Frontal cortex (tissue), 4 donors: ENCODE data around the gene NKX6-2. TPM values are rescaled to one million over a fixed set of nuclear protein-coding genes. Genes with fewer than 3 reads are reported as not detected.
A peak's percentile ranks its signal among the peaks of the same experiment; 100 is the strongest.
"Not testable (repeated sequence)": the region's sequence is repeated elsewhere in the genome, so short reads cannot be mapped to it uniquely, and the experiment has no call there.

Experiments used
- DNase-seq, 2 donors: peaks; one replicate each; pipeline ENCODE4 v3.0.0; 2012; ENCODE audit warnings: low spot score in 2 of 2
- FAIRE-seq: peaks from 2 replicates; lab custom pipeline; 2012; peaks lifted over from hg19 to GRCh38; lab: Jason Lieb, UNC
- total RNA-seq: library from RNA; depleted of rRNA; stranded (reverse); fragments of >200 nt; gene quantifications from one replicate; pipeline ENCODE4 v1.2.3, GENCODE V29; 2014
- donor health status: control.
- donor health status: control.
- donor health status: control.

The NKX6-2 gene
- total RNA-seq, 1 donor from 2014 or later = 0.41 TPM

DNA sequence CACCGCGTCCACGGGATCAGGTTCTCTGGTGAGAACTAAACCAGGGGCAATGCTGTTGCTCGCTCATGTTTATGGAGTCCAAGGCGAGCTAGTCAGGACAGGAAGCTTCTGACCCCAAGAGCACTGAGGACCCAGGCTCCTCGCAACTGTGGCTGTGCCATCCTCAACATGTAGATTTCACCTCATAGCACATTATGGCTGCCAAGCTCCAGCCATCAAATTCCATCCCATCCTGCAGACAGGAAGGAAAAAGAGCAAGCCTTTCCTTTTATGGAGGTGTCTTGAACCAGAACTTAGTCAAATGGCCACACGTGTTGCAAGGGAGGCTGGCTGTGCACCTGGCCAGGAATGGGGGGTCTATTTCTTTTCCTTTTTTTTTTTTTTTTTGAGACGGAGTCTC lies 16.1 kb upstream of the NKX6-2 start:
- FAIRE-seq = no peak
- no peak for DNase-seq

DNA sequence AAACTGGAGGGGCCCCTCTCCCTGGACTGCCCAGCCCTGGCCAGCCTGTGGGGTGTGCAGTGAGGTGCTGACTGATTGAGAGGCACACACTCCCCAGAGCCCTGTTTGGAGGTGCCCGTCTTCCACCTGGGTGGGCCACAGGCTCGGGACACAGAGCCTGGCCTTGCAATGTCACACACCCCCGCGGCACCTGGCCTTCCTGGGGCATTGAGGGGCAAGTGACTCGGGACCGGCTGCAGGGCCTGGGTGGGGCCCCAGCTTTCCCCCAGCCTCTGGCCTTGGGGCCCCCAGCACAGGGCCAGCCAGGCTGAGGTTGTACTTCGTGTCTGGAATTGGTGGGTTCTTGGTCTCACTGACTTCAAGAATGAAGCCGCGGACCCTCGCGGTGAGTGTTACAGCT lies 13.9 kb upstream of the NKX6-2 start:
- FAIRE-seq = no peak

DNA sequence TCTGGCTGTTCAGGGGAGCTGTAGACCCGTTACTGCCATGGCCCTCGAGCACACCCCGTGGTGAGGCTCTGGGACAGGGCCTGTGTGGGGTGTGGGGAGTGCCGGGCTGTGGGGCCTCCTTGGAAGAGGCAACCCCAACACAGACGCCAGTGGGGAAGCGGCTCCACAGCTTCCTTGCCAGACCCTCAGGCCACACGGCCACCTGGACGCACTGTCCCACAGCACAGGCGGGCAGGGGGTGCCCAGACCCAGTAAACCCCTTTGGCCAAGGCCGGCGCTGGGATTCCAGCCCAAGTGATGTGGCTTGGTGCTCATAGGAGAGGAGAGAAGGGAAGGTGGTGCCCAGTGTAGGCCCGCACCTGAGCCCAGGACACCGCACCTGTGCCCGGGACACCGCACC lies 12.9 kb upstream of the NKX6-2 start:
- no peak for FAIRE-seq
- no peak for DNase-seq

More for the DNA sequence above, 13.9 kb upstream of the NKX6-2 start:
- no peak for DNase-seq

DNA sequence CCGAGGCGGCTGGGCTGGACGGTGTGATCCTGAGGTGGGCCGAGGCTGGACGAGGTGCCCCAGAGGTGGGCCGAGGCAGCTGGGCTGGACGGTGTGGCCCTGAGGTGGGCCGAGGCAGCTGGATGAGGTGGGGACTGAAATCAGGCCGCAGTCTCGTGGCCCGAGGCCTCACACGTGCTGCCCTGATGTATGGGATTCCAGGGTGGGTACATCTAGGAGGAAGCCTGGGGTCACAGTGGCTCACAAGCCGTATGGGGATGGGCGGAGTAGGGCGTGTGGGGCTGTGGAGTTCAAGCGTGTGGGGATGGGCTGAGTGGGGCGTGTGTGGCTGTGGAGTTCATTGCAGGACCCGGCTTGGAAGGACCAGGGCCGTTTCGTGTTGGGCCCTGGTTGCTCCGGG lies 12.5 kb upstream of the NKX6-2 start:
- no peak for DNase-seq
- FAIRE-seq = no peak

DNA sequence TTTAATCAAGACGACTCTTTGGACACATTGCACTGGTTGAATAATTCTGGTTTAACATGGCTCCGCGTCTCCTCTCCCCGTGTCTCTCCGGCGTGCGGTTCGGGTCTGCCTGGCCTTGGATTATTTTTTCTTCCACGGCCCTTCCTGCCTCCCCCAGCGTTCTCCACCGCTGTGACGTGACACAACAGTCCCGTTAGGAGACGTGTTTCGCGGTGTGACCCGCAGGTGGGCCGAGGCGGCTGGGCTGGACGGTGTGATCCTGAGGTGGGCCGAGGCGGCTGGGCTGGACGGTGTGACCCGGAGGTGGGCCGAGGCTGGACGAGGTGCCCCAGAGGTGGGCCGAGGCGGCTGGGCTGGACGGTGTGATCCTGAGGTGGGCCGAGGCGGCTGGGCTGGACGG lies 12.0 kb upstream of the NKX6-2 start:
- not testable (repeated sequence) for FAIRE-seq, DNase-seq

DNA sequence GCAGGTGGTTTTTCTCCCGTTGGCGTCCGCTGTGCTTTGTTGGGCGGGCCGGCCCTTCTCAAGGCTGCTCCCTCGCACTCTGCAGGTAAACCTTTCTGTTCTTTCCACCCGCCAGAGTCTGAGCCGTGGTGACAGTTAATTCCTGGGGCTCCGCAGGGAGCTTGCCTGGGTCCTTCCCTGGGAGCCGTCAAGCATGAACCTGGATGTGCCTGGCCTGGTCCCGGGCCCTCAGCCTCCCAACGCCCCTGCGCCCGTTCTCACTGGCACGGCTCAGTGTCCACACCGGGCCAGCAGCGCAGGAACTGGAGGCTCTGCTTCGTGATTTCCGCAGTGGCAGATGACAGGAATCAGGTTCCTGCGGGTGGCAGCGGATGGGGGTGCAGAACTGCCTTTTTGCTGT lies 10.9 kb upstream of the NKX6-2 start:
- FAIRE-seq = no peak
- DNase-seq = no peak

DNA sequence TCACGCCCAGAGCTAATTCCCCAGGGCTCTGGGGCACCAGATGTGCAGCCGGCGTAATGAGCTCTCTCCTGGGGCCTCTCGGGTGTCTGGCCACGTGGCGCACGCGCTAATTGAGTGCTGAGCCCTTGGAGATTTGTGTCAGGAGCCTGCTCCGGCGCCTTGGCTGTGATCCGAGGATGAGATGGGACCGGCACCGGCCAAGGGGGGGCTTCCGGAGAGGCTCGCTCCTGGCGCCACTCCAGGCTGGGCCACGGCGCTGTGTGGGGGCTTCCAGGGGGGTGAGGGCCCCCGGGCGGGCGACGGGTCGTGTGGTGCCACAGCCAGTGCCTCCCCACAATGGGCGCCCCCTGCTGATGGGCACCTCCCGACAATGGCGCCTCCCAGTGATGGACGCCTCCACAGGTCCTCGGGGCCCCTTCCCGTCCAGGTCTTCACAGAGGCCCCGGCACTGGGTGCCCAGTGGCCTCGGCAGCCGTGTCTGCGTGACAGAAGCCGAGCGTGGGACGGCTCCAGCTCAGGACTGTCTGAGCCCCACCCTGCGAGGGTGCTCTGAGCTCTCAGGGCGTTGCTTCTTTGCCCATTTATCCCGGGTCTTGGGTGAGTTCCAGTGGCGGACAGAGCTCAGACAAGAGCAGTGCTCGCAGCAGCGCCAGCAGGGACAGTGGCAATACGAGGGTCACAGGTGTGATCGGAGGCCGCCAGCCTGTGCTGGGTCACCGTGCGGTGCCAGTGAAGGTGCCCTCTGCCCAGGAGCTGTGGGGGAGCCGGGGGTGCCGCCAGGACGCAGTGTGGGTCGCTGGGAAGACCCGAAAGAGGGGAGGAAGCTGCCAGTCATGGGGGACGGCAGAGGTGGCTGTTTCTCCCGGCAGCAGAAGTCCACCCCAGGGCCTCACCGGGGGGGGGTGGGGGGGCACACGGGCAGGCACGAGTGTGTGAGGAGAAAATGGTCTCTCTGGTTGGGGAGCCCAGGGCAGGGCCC lies 8.2 kb upstream of the NKX6-2 start:
- FAIRE-seq (no peak), DNase-seq (no peak)

DNA sequence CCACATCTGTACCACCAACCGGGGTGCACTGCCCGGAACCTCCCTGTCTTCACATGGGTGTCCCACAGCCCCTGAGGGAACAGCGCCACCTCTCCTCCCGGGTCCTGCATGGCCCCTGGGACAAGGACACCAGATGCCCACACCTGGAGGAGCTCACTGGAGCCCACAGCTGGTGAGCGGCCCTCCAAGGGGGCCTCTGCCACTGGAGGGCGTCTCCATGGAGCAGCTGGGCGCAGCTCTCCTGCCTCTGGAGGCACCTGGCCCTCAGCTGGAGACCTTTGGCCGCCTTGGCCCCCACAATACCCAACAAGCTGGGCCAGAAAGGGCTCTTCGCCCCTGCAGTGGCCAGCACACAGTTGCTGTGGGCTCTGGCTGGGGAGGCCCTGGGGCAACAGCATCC lies 7.3 kb upstream of the NKX6-2 start:
- FAIRE-seq = no peak
- no peak for DNase-seq

DNA sequence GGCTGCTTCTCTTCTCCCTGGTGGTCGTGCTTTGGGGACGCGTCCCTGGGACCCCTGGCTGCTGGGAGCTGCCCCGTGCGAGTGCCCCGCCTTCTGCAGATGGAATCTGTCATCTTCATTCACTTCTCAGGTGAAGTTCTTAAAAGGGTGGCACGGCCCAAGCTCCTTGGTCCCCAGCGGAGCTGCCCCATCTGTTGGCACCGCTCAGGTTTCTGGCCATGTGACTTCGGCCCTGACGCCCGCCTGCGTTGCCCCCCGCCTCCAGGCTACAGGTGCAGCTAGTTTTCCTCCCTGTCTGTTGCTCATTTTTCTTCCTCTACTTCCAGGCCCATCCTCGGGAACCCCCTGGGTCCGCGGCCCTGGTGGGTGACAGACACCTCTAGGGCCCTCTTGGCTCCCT lies 6.8 kb upstream of the NKX6-2 start:
- no peak for DNase-seq
- FAIRE-seq = no peak

DNA sequence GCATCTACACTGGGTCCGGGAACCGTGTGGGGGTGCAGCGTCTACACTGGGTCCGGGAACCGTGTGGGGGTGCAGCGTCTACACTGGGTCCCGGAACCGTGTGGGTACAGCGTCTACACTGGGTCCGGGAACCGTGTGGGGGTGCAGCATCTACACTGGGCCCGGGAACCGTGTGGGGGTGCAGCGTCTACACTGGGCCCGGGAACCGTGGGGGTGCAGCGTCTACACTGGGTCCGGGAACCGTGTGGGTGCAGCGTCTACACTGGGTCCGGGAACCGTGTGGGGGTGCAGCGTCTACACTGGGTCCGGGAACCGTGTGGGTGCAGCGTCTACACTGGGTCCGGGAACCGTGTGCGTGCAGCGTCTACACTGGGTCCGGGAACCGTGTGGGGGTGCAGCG lies 6.2 kb upstream of the NKX6-2 start:
- DNase-seq, FAIRE-seq: not testable (repeated sequence)

DNA sequence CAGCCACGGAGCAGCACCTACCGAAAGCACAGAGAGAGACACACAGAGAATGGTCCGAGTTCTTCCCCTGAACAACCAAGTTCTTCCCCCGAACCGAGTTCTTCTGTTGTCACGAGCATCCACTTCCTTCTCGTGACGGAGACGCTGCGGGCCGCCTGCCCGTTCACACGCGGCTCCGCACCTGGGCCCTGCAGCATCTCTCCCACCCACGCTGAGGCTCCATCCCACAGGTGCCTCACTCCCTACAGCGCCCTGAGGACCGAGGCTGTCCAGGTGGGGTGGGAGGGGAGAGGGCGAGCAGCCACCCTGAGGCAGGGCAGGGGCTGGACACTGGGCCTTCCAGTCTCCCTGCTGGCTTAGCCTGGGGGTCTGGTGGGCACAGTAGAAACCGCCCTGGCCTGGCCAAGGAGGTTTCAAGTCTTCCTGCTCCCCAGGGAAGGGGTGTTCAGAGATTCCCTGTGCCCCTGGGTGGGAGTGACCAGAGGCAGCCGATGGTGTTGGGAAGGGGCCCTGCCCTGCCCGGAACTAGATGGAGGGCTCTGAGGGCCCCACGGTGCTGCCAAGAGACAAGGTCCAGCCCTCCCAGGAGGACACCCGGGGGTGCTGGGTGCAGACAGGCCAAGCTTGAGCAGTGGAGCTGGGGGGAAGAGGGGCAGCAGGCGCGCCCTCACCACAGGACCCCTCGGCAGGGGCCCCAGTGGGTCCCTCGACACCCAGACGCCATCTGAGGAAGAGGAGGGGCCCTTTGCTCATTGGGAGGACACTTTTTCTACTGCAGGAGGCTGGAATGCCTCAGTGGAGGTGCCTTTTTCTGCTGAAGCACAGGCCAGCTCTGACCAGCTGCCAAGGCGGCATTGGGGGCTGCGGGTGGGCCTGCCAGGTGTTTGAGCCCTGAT lies 5.2 kb upstream of the NKX6-2 start:
- DNase-seq = no peak

DNA sequence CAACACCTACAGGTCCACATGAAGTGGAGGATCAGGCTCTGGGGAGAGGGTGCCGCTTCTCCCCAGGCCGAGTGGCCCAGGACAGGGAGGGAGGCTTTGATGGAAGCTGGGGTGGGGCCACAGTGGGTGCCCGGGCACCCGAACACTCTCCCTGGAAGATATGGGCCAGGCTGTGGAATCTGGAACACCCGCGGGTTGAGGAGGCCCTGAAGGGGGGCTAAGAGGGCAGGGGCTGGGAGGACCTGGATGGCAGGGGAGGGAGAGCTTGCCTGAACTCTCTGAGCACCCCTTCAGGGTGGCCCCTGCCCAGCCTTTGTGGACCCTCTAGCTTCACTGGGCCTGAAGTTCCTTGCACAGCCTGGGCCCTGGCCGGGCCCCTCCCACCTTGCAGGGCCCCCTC lies 4.5 kb upstream of the NKX6-2 start:
- DNase-seq = no peak
- FAIRE-seq = no peak

More for the DNA sequence above, 5.2 kb upstream of the NKX6-2 start:
- FAIRE-seq = no peak

DNA sequence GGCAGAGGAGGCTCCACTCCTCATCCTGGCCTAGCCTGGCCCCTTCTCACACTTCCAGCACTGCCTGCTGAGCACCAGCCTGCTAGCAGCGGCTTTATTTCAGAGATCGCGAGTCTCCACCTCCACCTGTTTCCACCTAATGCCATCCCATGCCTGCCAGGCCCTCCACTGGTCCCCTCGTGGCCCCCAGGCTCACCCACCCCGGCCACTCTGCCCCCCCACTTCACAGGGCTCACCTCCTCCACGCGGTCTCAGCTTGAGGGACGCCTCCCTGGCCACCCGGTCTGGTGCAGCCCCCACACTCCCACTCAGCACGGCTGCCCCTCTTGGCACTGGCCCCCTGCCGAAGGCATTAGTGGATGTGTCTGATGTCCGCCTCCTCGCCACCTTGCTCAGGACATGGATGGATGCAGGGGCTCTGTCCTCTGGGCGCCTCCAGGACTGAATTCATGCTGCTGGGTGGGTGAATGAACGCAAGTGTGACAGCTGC lies 3.8 kb upstream of the NKX6-2 start:
- FAIRE-seq (no peak), DNase-seq (no peak)

DNA sequence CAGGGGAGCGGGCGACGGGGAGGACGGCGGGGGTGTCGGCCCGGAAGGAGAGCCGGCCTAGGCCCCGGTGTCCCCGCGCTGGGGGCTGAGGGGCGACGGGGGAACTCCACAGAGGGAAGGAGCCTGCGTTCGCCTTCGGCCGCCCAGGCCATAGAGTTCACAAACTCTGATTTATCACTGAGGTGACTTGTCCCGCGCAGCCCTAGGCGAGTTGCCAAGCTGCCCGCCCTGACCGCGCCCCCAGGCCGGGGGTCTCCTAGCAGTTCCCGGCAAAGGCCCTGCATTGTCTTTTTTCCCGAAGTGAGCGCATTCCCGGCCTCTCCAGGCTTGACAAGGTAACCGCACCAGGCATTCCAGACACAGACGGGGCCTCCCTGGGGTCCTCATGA lies 2.9 kb upstream of the NKX6-2 start:
- DNase-seq (no peak), FAIRE-seq (no peak)

DNA sequence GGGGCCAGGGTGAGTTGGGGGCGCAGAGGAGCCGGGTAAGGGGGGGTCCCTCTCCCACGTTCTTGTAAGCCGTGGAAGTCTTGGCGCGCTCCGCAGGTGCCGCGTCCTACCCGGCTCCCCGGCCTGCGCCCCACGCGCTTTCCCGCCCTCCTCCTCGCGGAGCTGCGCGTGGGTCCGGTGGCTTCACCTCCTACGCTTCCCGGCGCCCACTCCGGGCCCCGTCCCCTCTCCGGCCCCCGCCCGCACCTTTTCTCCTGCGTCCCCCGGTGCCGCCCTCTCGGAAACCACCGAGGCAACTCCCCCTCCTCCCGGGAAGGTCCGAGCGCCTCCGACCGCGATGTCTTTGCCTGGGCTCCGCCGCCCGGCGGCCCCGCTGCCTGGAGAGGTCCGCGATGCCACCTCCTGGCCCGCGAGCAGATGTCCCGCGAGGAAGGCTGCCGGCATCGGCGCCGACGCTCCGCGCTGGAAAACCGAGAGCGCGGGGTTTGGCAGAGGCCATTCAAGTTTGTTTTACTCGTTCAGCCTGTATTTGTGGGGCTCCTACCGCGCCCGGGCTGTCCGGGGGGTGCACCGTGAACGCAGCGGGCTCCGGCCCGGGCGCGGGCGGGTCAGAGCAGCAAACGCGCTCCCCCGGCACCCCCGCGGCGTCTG lies 2.4 kb upstream of the NKX6-2 start:
- FAIRE-seq = no peak

DNA sequence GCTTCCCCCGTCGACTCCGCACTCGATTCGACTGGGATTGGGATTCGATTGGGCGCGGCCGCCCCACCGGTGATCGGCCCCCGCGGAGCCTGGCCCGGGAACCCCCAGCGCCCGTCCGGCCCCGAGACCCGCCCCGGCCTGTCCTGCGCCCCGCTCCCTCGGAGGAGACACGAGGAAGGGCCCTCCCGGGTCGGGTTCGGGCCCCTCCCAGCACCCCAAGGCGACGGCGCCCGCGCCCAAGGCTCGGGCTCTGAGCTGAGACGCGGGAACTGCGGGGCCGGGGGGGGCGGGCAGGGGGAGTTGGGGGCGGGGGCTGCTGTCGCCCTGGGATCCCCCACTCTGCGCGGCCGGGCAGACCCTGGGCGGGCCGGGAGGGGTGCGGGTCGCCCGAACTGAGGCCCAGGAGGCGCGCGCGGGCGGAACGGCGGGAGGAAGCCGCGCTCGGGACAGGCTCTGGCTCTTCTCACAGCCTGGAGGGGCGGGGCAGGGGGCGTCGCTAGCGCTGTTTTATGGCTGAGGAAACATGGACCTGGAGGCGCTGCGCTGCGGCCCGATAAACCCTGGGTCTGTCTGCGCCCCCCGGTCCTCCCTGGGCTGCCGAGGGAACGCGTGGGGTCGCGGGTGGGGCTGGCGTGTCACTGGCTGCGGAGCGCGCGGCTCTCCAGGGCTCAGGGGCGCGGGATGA lies 1.7 kb upstream of the NKX6-2 start:
- DNase-seq = peak in 1 of 2 donors; percentile 69
- no peak for FAIRE-seq

More for the DNA sequence above, 2.4 kb upstream of the NKX6-2 start:
- peak; percentile 73 to 84 for DNase-seq

DNA sequence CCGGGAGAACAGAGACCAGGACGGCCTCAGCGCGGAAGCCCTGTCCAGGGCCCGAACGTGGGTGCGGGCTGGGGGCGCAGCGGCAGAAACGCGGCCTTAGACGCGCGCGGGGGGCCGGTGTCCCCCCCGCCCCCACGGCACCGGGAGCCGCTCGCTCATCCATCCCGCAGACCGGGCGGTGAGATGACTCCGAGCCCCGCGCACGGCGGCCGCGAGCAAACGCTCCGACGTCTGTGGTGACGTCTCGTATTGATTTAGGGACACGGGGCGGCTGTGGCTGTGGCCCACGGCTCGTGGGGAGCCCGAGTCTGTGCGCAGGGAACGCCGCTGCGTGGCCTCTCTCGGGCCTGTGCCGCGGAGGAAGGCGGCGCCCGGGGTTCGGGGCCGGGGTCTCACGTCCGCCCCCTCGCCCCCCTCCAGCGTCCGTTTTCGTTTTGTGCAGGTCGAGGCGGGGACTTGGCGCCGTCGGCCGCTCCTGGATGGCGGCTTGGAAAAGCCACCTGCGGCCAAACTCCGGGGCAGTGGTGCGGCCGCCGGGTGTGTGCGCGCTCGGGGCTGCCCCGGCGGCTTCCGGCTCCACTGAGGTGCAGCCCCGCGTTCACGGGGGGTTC lies 1.0 kb upstream of the NKX6-2 start:
- FAIRE-seq = no peak
- DNase-seq = peak in 1 of 2 donors; percentile 65

DNA sequence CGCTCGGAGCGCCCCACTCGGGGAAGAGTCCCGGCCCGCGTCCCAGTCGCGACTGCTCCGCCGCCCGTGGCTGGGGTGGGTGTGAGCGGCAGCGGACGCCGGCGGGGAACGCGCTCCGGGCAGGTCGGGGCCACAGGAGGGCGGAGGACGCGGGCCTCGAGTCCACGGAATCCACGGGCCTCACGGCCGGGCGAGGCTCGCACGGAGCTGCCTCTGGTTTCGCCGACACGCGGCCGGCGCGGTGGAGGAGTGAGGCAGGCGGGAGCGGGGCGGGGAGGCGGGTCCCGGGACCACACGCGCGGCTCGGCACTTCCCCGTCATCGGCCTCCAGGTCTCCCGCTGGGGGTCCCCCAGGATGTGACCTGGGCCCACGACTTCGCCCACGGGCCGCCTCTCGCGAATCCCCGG lies 533 bp upstream of the NKX6-2 start:
- FAIRE-seq (no peak), DNase-seq (no peak)
